NCI-H2227 (cell line): ENCODE measurements around the gene CHRNB2.

Source experiments
- DNase-seq: peaks from one replicate; lab custom pipeline; 2025; ENCODE audit not compliant: unreplicated experiment; lab: John Stamatoyannopoulos, UW

CHRNB2 gene

GRCh38 chr1:154608397-154609270, 41.1 kb downstream of the CHRNB2 start:
- peak; percentile 76 for DNase-seq

GRCh38 chr1:154609398-154610380, 42.1 kb downstream of the CHRNB2 start:
- DNase-seq = no peak

GRCh38 chr1:154611150-154611862, 43.7 kb downstream of the CHRNB2 start:
- peak; percentile 61 for DNase-seq

- no peak for DNase-seq
Observed at GRCh38 chr1:154614247-154614646, 46.7 kb downstream of the CHRNB2 start.

- no peak for DNase-seq
Observed at GRCh38 chr1:154614901-154615300, 47.3 kb downstream of the CHRNB2 start.

- DNase-seq = no peak
Observed at GRCh38 chr1:154615411-154615810, 47.8 kb downstream of the CHRNB2 start.

GRCh38 chr1:154616659-154617345, 49.2 kb downstream of the CHRNB2 start:
- DNase-seq = no peak

GRCh38 chr1:154619181-154619948, 51.8 kb downstream of the CHRNB2 start:
- DNase-seq = no peak

- no peak for DNase-seq
Observed at GRCh38 chr1:154620751-154621150, 53.2 kb downstream of the CHRNB2 start.

GRCh38 chr1:154621875-154622274, 54.3 kb downstream of the CHRNB2 start:
- DNase-seq = no peak

GRCh38 chr1:154622503-154623039, 55.0 kb downstream of the CHRNB2 start:
- no peak for DNase-seq

- DNase-seq = no peak
Observed at GRCh38 chr1:154623358-154623757, 55.8 kb downstream of the CHRNB2 start.

- no peak for DNase-seq
Observed at GRCh38 chr1:154624746-154625643, 57.4 kb downstream of the CHRNB2 start.

GRCh38 chr1:154626456-154627256, 59.1 kb downstream of the CHRNB2 start:
- DNase-seq = peak; percentile 53

- peak; percentile 97 for DNase-seq
Observed at GRCh38 chr1:154627257-154628120, 59.9 kb downstream of the CHRNB2 start.

- DNase-seq = no peak
Observed at GRCh38 chr1:154628121-154628405, 60.5 kb downstream of the CHRNB2 start.
